IPS-20b (cell line): ENCODE measurements around the gene RIC8B.

ENCODE experiments used
- H3K27ac ChIP-seq: one replicate; pipeline ENCODE4 v1.5.1; 2013; ENCODE audit warnings: low read length
- H3K27me3 ChIP-seq: 2 replicates; pipeline ENCODE4 v1.6.1; 2013; ENCODE audit warnings: mild to moderate bottlenecking, low read length, inconsistent platforms; ENCODE audit not compliant: insufficient read depth
- H3K36me3 ChIP-seq: 2 replicates; pipeline ENCODE4 v1.6.1; 2013; ENCODE audit warnings: low read depth, mild to moderate bottlenecking, inconsistent platforms, low read length, moderate library complexity; ENCODE audit not compliant: insufficient read depth
- H3K4me1 ChIP-seq: 2 replicates; pipeline ENCODE4 v1.6.1; 2013; ENCODE audit warnings: mild to moderate bottlenecking, control low read depth, inconsistent platforms, low read length, moderate library complexity; ENCODE audit not compliant: insufficient read depth
- H3K4me3 ChIP-seq: 2 replicates; pipeline ENCODE4 v1.5.1; 2013; ENCODE audit warnings: mild to moderate bottlenecking, low read length, inconsistent platforms
- H3K9ac ChIP-seq: 2 replicates; pipeline ENCODE4 v1.6.1; 2013; ENCODE audit warnings: low read depth, mild to moderate bottlenecking, inconsistent platforms, low read length, moderate library complexity
- H3K9me3 ChIP-seq: 2 replicates; pipeline ENCODE4 v1.6.1; 2013; ENCODE audit warnings: mild to moderate bottlenecking, low read depth, low read length, inconsistent platforms; ENCODE audit not compliant: insufficient read depth

RIC8B gene

DNA sequence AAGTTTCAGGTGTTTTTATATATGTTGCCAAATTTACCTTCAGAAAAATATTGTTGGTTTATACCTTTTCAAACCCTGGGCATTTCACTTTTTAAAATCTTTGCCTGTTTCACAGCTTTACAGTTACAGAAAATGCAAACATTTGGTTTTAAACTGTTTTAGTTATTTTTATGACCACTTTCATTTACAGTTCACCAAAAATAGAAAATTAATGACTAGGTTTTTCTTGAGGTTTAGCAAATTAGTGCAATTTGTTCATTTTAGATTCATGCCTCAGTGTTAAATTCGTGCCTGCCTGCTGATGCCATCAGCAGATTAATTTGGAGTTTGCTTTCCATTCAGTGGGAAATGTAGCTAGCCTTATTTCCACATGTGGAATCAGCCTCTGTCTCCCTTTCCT lies 45.5 kb downstream of the RIC8B start:
- Histone ChIP-seq H3K9me3 (no peaks in the 10 kb centered on the region), H3K27ac (no peak overlapping the region)

GRCh38 chr12:106831699-106832098 lies 57.2 kb downstream of the RIC8B start:
- Histone ChIP-seq H3K27ac (no peak overlapping the region), H3K36me3 (peaks cover 31% of the 10 kb centered on the region; the same call in 1 of the 2 replicates), H3K27me3 (no peaks in the 10 kb centered on the region), H3K4me1 (peaks cover 6% of the 10 kb centered on the region; the same call in 1 of the 2 replicates), H3K9me3 (no peaks in the 10 kb centered on the region), H3K4me3 (no peak overlapping the region), H3K9ac (no peak overlapping the region)

More for the DNA sequence above, 45.5 kb downstream of the RIC8B start:
- no peak overlapping the region for H3K9ac ChIP-seq
- H3K36me3 ChIP-seq, result peaks cover 37% of the 10 kb centered on the region
- H3K4me3 ChIP-seq, result no peak overlapping the region
- H3K4me1 ChIP-seq, result peaks cover 9% of the 10 kb centered on the region
- H3K27me3 ChIP-seq, result no peaks in the 10 kb centered on the region

DNA sequence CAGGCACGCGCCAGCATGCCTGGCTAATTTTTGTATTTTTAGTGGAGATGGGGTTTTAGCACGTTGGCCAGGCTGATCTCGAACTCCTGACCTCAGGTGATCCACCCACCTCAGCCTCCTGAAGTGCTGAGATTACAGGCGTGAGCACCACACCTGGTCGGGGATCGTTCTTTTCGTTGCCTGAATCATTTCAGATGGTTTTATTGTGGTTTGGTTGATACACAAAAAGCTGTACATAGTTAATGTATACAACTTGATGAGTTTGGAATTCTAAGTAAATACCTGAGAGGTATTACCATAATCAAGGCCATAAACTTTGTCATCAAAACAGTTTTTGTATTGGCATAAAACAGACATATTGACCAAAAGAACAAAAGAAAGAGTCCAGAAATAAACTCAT lies 63.3 kb downstream of the RIC8B start:
- Histone ChIP-seq H3K9ac (no peak overlapping the region), H3K27ac (no peak overlapping the region), H3K27me3 (no peaks in the 10 kb centered on the region), H3K9me3 (no peaks in the 10 kb centered on the region), H3K4me3 (no peak overlapping the region), H3K4me1 (peaks cover 12% of the 10 kb centered on the region; the same call in 1 of the 2 replicates), H3K36me3 (peaks cover 8% of the 10 kb centered on the region)

- Histone ChIP-seq H3K27me3 (no peaks in the 10 kb centered on the region), H3K4me3 (no peak overlapping the region), H3K36me3 (peaks cover 21% of the 10 kb centered on the region), H3K9ac (no peak overlapping the region), H3K27ac (no peak overlapping the region), H3K9me3 (no peaks in the 10 kb centered on the region), H3K4me1 (peaks cover 12% of the 10 kb centered on the region; the same call in 1 of the 2 replicates)
These were observed 64.9 kb downstream of the RIC8B start for GRCh38 chr12:106839333-106839732.

- Histone ChIP-seq H3K9ac (no peak overlapping the region), H3K36me3 (peaks cover 30% of the 10 kb centered on the region), H3K27ac (no peak overlapping the region), H3K9me3 (no peaks in the 10 kb centered on the region), H3K27me3 (no peaks in the 10 kb centered on the region), H3K4me1 (peaks cover 12% of the 10 kb centered on the region; the same call in 1 of the 2 replicates), H3K4me3 (no peak overlapping the region)
These were observed 65.8 kb downstream of the RIC8B start for GRCh38 chr12:106840243-106840642.

- peaks cover 41% of the 10 kb centered on the region for H3K36me3 ChIP-seq
- H3K9ac ChIP-seq, result no peak overlapping the region
- no peaks in the 10 kb centered on the region for H3K27me3 ChIP-seq
- peaks cover 12% of the 10 kb centered on the region; the same call in 1 of the 2 replicates for H3K4me1 ChIP-seq
- H3K27ac ChIP-seq, result no peak overlapping the region
- no peak overlapping the region for H3K4me3 ChIP-seq
- H3K9me3 ChIP-seq, result no peaks in the 10 kb centered on the region
These were observed 67.2 kb downstream of the RIC8B start for GRCh38 chr12:106841510-106842302.

DNA sequence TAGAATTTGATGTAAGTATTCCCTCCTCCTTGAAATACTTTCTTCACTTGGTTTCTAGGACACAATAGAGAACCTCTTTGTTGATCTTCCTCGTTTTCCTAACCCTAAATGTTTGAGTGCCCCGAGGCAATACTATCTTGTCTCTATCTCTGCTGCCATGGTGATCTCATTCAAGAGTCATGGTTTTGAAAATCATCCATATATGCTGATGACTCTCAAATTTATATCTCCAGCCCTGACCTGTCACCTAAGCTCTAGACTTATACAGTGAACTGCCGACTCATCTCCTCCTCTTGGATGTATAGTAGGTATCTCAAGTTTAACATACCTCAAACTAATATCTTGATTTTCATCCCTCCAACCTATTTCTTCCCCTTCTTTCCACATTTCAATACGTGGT lies 71.4 kb downstream of the RIC8B start:
- Histone ChIP-seq H3K27ac (no peak overlapping the region), H3K27me3 (no peaks in the 10 kb centered on the region), H3K4me3 (no peak overlapping the region), H3K9ac (no peak overlapping the region), H3K36me3 (peaks cover 77% of the 10 kb centered on the region), H3K4me1 (no peaks in the 10 kb centered on the region; the same call in 1 of the 2 replicates), H3K9me3 (peaks cover 9% of the 10 kb centered on the region)

- Histone ChIP-seq H3K36me3 (peaks cover 91% of the 10 kb centered on the region), H3K27me3 (no peaks in the 10 kb centered on the region), H3K9ac (no peak overlapping the region), H3K4me3 (no peak overlapping the region), H3K9me3 (peaks cover 9% of the 10 kb centered on the region), H3K4me1 (no peaks in the 10 kb centered on the region), H3K27ac (no peak overlapping the region)
These were observed 73.4 kb downstream of the RIC8B start for GRCh38 chr12:106847861-106848260.

DNA sequence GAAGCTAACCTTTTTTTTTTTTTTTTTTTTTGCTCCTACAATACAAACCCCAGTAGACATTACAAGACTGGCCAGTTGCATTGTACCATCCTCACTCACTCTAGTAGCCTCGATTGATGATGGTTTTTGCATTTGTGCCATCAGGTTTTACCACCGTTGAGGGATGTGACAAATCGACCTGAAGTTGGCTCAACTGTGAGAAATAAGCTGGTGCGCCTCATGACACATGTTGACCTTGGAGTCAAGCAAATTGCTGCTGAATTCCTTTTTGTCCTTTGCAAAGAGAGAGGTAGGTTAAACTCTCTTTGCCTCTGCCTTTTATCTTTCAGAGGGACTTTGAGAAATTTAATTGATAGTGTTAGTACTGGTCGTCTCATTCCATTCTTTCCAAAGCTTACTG lies 76.8 kb downstream of the RIC8B start:
- H3K9ac ChIP-seq, result no peak overlapping the region
- H3K36me3 ChIP-seq, result peaks cover 65% of the 10 kb centered on the region
- peaks cover 9% of the 10 kb centered on the region for H3K9me3 ChIP-seq
- no peak overlapping the region for H3K27ac ChIP-seq
- no peaks in the 10 kb centered on the region for H3K27me3 ChIP-seq
- no peak overlapping the region for H3K4me3 ChIP-seq
- no peaks in the 10 kb centered on the region; the same call in 1 of the 2 replicates for H3K4me1 ChIP-seq

- H3K27ac ChIP-seq, result no peak overlapping the region
- H3K9ac ChIP-seq, result no peak overlapping the region
- H3K4me3 ChIP-seq, result no peak overlapping the region
- H3K4me1 ChIP-seq, result peaks cover under 1% of the 10 kb centered on the region; the same call in 1 of the 2 replicates
- no peaks in the 10 kb centered on the region for H3K27me3 ChIP-seq
- H3K9me3 ChIP-seq, result peaks cover 6% of the 10 kb centered on the region
- peaks cover 60% of the 10 kb centered on the region for H3K36me3 ChIP-seq
These were observed 80.2 kb downstream of the RIC8B start for GRCh38 chr12:106854723-106855122.

DNA sequence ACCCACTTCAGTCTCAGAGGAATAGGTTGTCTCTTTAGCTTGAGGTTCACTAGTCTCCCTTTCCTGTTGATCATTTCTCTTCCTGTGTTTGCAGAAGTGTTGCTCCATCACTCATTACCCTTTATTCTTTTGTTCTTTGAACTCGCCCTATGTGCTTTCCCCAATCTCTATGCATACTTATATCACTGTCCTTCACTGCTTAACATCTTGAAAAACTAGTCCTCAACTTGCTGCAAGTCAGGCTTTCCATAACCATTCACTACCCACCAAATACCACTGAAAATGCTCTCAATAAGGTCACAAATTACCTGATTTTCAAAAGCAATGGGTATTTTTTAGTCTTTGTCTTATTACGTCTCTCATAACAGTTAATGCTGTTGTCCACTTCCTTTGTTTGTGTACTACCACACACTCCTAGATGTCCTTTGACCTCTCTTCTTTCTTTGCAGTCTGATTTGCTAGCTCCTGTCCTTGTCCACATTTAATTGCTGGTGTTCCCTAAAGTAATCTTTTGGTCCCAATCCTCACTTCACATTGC lies 80.8 kb downstream of the RIC8B start:
- H3K9me3 ChIP-seq, result peaks cover under 1% of the 10 kb centered on the region
- H3K36me3 ChIP-seq, result peaks cover 61% of the 10 kb centered on the region
- H3K4me3 ChIP-seq, result no peak overlapping the region
- H3K9ac ChIP-seq, result no peak overlapping the region
- H3K27me3 ChIP-seq, result no peaks in the 10 kb centered on the region
- no peak overlapping the region for H3K27ac ChIP-seq
- peaks cover 5% of the 10 kb centered on the region; the same call in 1 of the 2 replicates for H3K4me1 ChIP-seq
